NB4 (cell line): ENCODE results near the gene RHOH.

Source experiments
- DNase-seq: peaks from one replicate; pipeline ENCODE4 v3.0.0; 2010; ENCODE audit warnings: low read depth
- H3K4me3 ChIP-seq: one replicate; pipeline ENCODE4 v1.5.1; 2011; ENCODE audit warnings: mild to moderate bottlenecking, low read depth, low read length, moderate library complexity
- CTCF ChIP-seq: IDR thresholded peaks from one replicate; pipeline ENCODE4 v1.5.1; 2012; ENCODE audit warnings: low read depth, low read length
- MAX ChIP-seq: IDR thresholded peaks from 2 replicates; pipeline ENCODE4 v1.6.1; 2011; ENCODE audit warnings: low read depth, low read length
- MYC ChIP-seq: IDR thresholded peaks from 2 replicates; pipeline ENCODE4 v1.6.1; 2011; ENCODE audit warnings: low read depth, low read length
- POLR2A ChIP-seq: IDR thresholded peaks from 2 replicates; pipeline ENCODE4 v1.6.1; 2011; ENCODE audit warnings: mild to moderate bottlenecking; ENCODE audit not compliant: insufficient read length; ENCODE audit errors: extremely low read depth

RHOH gene

GRCh38 chr4:40246938-40247337, 50.1 kb downstream of the RHOH start:
- no peak for DNase-seq
- TF ChIP-seq CTCF (no peak), POLR2A (no peak), MAX (no peak), MYC (no peak)

GRCh38 chr4:40247350-40247749, 50.5 kb downstream of the RHOH start:
- no peak for TF ChIP-seq POLR2A
- TF ChIP-seq MYC: no peak
- no peak for TF ChIP-seq MAX
- no peak for TF ChIP-seq CTCF
- DNase-seq: peak; percentile 57
- H3K4me3 ChIP-seq: no peak overlapping the region

More at GRCh38 chr4:40246938-40247337, 50.1 kb downstream of the RHOH start:
- no peak overlapping the region for H3K4me3 ChIP-seq

- DNase-seq: no peak
- TF ChIP-seq CTCF: no peak
- no peak for TF ChIP-seq MAX
- TF ChIP-seq POLR2A: no peak
These were observed 54.5 kb downstream of the RHOH start for GRCh38 chr4:40251366-40251765.

GRCh38 chr4:40253906-40254305, 57.1 kb downstream of the RHOH start:
- no peak for TF ChIP-seq MAX
- no peak for TF ChIP-seq MYC
- TF ChIP-seq POLR2A: no peak
- no peak for TF ChIP-seq CTCF
- no peak for DNase-seq
- no peak overlapping the region for H3K4me3 ChIP-seq

More at GRCh38 chr4:40251366-40251765, 54.5 kb downstream of the RHOH start:
- no peak overlapping the region for H3K4me3 ChIP-seq

- peak; percentile 47 for DNase-seq
- TF ChIP-seq MAX (no peak), POLR2A (no peak), CTCF (no peak), MYC (no peak)
- no peak overlapping the region for H3K4me3 ChIP-seq
These were observed 58.0 kb downstream of the RHOH start for GRCh38 chr4:40254608-40255392.
